ENCODE data around the gene MYO1D. TPM values are rescaled to one million over a fixed set of nuclear protein-coding genes. Genes with fewer than 3 reads are reported as not detected.

The MYO1D gene
- total RNA-seq, 4 donors from 2014 or later = 46.3 to 139 (median 80.0) TPM

- no peak for TF ChIP-seq CTCF (IDR thresholded peaks at IDR 0.05; ENCODE audit: low read depth)
Observed at GRCh38 chr17:32518646-32519227, 358.2 kb downstream of the MYO1D start.

GRCh38 chr17:32517982-32518381, 358.9 kb downstream of the MYO1D start:
- no peak for TF ChIP-seq CTCF (IDR thresholded peaks at IDR 0.05; ENCODE audit: low read depth)

- TF ChIP-seq CTCF (IDR thresholded peaks at IDR 0.05; ENCODE audit: low read depth) = no peak
Observed at GRCh38 chr17:32516940-32517701, 359.8 kb downstream of the MYO1D start.

GRCh38 chr17:32516450-32516849, 360.5 kb downstream of the MYO1D start:
- TF ChIP-seq CTCF (IDR thresholded peaks at IDR 0.05; ENCODE audit: low read depth) = no peak

GRCh38 chr17:32515677-32516383, 361.1 kb downstream of the MYO1D start:
- no peak for TF ChIP-seq CTCF (IDR thresholded peaks at IDR 0.05; ENCODE audit: low read depth)

- no peak for TF ChIP-seq CTCF (IDR thresholded peaks at IDR 0.05; ENCODE audit: low read depth)
Observed at GRCh38 chr17:32514606-32515005, 362.3 kb downstream of the MYO1D start.

GRCh38 chr17:32513579-32513978, 363.3 kb downstream of the MYO1D start:
- TF ChIP-seq CTCF (IDR thresholded peaks at IDR 0.05; ENCODE audit: low read depth) = no peak
